Measurements from ENCODE around the gene SPACA4.

Gene SPACA4

DNA sequence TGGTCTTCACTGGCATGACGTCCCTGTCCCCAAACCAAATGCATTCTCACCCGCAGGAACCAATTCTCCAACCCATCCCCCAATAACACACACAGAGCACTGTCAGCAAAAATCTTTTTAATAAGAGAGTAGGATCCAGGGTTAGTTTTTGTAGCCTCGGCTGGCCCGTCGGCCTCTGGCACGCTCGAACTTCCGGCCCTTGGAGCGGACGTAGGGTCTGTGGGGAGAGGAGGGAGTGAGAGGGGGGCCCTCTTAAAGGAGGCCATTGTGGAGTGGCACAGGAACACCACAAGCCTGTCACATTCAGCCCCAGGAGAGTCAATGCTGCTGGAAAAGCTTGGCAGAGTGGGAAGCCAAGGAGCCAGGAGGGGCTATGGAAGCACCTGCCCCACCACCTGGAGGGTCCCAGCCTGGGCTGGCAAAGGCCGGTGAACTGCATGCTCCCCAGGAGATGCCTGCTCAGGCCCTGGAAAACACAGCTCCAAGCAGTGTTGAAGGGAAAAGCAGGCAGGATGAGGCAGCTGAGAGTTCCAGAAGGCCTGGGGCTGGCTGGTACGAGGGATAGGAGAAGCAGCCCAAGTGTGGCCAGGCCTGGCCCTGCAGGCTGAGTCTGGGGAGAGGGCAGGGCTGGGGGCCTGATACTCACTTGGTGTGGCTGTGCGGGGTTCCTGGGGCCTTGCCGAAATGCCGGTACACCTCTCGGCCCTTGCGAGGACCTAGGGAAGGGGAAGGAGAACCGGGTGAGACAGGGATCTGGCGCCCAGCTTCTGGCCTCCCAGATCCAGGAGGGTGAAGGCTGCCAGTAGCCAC lies 8.9 kb downstream of the SPACA4 start:
- no peak for TF ChIP-seq ZFX (IDR thresholded peaks at IDR 0.05; ENCODE audit: borderline replicate concordance)
- no peak for TF ChIP-seq CTCF (IDR thresholded peaks at IDR 0.05)
- peak overlapping the region; percentile 57 for H3K27ac ChIP-seq

- no peak for TF ChIP-seq ZFX (IDR thresholded peaks at IDR 0.05; ENCODE audit: borderline replicate concordance)
- no peak for TF ChIP-seq CTCF (IDR thresholded peaks at IDR 0.05)
- peak overlapping the region; percentile 57 for H3K27ac ChIP-seq
Measured at GRCh38 chr19:48616041-48616436, 9.5 kb downstream of the SPACA4 start.

GRCh38 chr19:48616491-48617056 lies 10.0 kb downstream of the SPACA4 start:
- TF ChIP-seq CTCF (IDR thresholded peaks at IDR 0.05) = no peak
- TF ChIP-seq ZFX (IDR thresholded peaks at IDR 0.05; ENCODE audit: borderline replicate concordance) = no peak
- peak overlapping the region; percentile 83 for H3K27ac ChIP-seq

DNA sequence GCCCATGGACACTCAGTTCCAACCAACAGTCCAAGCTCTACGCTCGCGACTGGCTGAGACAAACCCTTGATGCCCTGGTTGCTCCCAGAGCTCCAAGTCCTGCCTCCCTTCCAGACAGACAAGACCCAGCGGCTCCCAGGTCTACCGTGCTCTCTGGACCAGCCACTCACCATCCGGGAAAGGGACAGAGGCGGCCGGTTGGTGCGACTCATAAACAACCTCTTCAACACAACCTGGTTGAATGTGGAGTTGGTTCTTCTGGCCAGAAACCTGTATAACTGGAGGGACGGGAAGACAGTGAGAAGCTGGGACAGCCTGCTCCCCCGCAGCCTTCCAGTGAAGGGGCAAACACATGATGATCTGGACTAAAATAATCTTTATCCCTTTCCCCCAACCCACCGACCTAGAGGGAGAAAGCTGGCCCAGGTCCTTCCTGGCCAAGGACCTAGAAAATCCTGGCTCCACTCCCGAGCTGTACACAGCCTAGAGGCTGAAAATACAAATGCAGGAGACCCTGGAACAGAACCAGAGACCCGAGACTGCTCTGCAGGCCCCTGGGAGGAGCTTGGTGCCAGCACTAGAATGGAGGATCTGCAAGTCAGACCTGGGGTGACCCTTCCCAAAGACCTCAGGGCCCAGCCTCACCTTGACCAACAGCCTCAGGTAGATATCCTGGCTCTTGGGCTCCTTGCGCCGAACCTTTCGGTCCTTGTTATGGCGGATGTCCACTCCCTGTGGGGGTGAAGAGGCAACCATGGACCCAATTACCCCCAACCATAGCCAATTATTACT lies 10.8 kb downstream of the SPACA4 start:
- H3K27ac ChIP-seq = peak overlapping the region; percentile 83
- no peak for TF ChIP-seq ZFX (IDR thresholded peaks at IDR 0.05; ENCODE audit: borderline replicate concordance)
- TF ChIP-seq CTCF (IDR thresholded peaks at IDR 0.05) = no peak

DNA sequence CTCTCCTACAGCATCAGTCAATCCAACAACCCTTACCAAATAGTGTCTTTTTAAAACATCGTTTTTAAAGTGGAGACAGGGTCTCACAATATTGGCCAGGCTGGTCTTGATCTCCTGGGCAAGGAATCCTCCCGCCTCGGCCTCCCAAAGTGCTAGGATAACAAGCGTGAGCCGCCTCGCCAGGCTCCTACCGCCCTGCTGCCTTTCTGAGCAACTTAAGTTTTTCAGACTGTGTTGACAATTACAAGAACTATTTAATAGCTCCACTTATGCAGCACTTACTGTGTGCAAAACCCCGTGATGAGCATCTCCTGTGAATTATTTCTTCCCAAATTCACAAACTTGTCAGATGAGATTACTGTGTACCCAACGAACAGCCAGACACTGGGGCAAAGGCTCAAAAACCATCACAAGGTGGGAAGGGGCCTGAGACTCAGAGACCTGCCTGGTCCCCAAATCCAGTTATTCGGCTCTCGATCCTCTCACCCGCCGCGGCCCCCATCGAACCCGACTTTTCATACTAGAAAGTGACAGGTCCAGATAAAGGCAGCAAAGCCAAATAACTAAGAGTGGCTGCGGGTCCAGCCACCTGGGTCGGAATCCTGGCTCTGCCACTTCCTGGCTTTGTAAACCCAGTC lies 11.9 kb downstream of the SPACA4 start:
- H3K27ac ChIP-seq = peak overlapping the region; percentile 83
- TF ChIP-seq ZFX (IDR thresholded peaks at IDR 0.05; ENCODE audit: borderline replicate concordance) (no peak), CTCF (IDR thresholded peaks at IDR 0.05) (no peak)

- TF ChIP-seq CTCF (IDR thresholded peaks at IDR 0.05) (no peak), ZFX (IDR thresholded peaks at IDR 0.05; ENCODE audit: borderline replicate concordance) (no peak)
- H3K27ac ChIP-seq = peak within 1 kb of the TSS; percentile 83
Measured at GRCh38 chr19:48618916-48619691, 12.6 kb downstream of the SPACA4 start, which contains the start of the genes RPL18 and SPHK2. Gene RPL18 (minus strand): TSS chr19:48619178. CDS start chr19:48619143, 35 bp downstream. Gene SPHK2 (plus strand): TSS chr19:48619506. CDS start chr19:48620515, 1,009 bp downstream.
